DMS153 (cell line): ENCODE data around the gene DCAF7.

ENCODE experiments used
- DNase-seq: peaks from one replicate; lab custom pipeline; 2025; lab: John Stamatoyannopoulos, UW

DCAF7 gene

GRCh38 chr17:63588797-63589196 lies 38.5 kb downstream of the DCAF7 start:
- no peak for DNase-seq

- DNase-seq = no peak
Observed at GRCh38 chr17:63589646-63590045, 39.4 kb downstream of the DCAF7 start.

GRCh38 chr17:63592797-63593196 lies 42.5 kb downstream of the DCAF7 start:
- DNase-seq = no peak

GRCh38 chr17:63595132-63595531 lies 44.9 kb downstream of the DCAF7 start:
- no peak for DNase-seq

GRCh38 chr17:63596856-63597586 lies 46.7 kb downstream of the DCAF7 start:
- no peak for DNase-seq

- DNase-seq = no peak
Observed at GRCh38 chr17:63598281-63598680, 48.0 kb downstream of the DCAF7 start.

GRCh38 chr17:63600569-63601438 lies 50.5 kb downstream of the DCAF7 start, which contains the start of gene TACO1:
Gene TACO1, plus strand, starts transcription at chr17:63600895. Its CDS starts 189 bp downstream, at chr17:63601084.
- peak; percentile 49 for DNase-seq

- no peak for DNase-seq
Observed at GRCh38 chr17:63601439-63602371, 51.4 kb downstream of the DCAF7 start.

- no peak for DNase-seq
Observed at GRCh38 chr17:63609816-63610573, 59.7 kb downstream of the DCAF7 start.

GRCh38 chr17:63610854-63611253 lies 60.6 kb downstream of the DCAF7 start:
- no peak for DNase-seq

- DNase-seq = no peak
Observed at GRCh38 chr17:63611354-63611753, 61.1 kb downstream of the DCAF7 start.

- no peak for DNase-seq
Observed at GRCh38 chr17:63613663-63614062, 63.4 kb downstream of the DCAF7 start.

GRCh38 chr17:63621229-63621683 lies 71.0 kb downstream of the DCAF7 start:
- no peak for DNase-seq

- DNase-seq = peak; percentile 100
Observed at GRCh38 chr17:63621684-63622573, 71.7 kb downstream of the DCAF7 start, which contains the start of gene MAP3K3. Gene MAP3K3, plus strand, starts transcription at chr17:63622417. Its CDS starts 343 bp downstream, at chr17:63622760.

GRCh38 chr17:63622574-63623390 lies 72.5 kb downstream of the DCAF7 start:
- no peak for DNase-seq

- DNase-seq = no peak
Observed at GRCh38 chr17:63623786-63624530, 73.7 kb downstream of the DCAF7 start.

GRCh38 chr17:63624531-63624880 lies 74.2 kb downstream of the DCAF7 start:
- no peak for DNase-seq

- no peak for DNase-seq
Observed at GRCh38 chr17:63626551-63627180, 76.4 kb downstream of the DCAF7 start.
